Measurements from ENCODE around the gene LTBP4.

LTBP4 gene

GRCh38 chr19:40642051-40642706 lies 41.0 kb downstream of the LTBP4 start:
- no peak for TF ChIP-seq CTCF (IDR thresholded peaks at IDR 0.05)

GRCh38 chr19:40642757-40643305 lies 41.7 kb downstream of the LTBP4 start:
- no peak for TF ChIP-seq CTCF (IDR thresholded peaks at IDR 0.05)

- TF ChIP-seq CTCF (IDR thresholded peaks at IDR 0.05) = no peak
Observed at GRCh38 chr19:40646743-40647254, 45.6 kb downstream of the LTBP4 start.

GRCh38 chr19:40650749-40651305 lies 49.7 kb downstream of the LTBP4 start:
- TF ChIP-seq CTCF (IDR thresholded peaks at IDR 0.05) = no peak

GRCh38 chr19:40658031-40658430 lies 56.9 kb downstream of the LTBP4 start:
- no peak for TF ChIP-seq CTCF (IDR thresholded peaks at IDR 0.05)

- TF ChIP-seq CTCF (IDR thresholded peaks at IDR 0.05) = no peak
Observed at GRCh38 chr19:40659116-40659515, 57.9 kb downstream of the LTBP4 start.

- TF ChIP-seq CTCF (IDR thresholded peaks at IDR 0.05) = no peak
Observed at GRCh38 chr19:40659566-40659965, 58.4 kb downstream of the LTBP4 start.
